A549 (cell line): ENCODE results near the gene PLEKHH1. TPM values are rescaled to one million over a fixed set of nuclear protein-coding genes. Genes with fewer than 3 reads are reported as not detected.
A peak's percentile ranks its signal among the peaks of the same experiment; 100 is the strongest.

Experiments
- ATAC-seq, 2 experiments: fragments of 200-7000 bp in 1 of 2; fragments of >200 bp in 1 of 2; cut with Nextera tagmentation in 1 of 2; cut with Tn5 transposase in 1 of 2; 3 replicates each; pipeline versions ENCODE4 v1.8.0 to v1.9.1; 2018 to 2020; ENCODE audit warnings: mild to moderate bottlenecking in 1 of 2, moderate library complexity in 1 of 2
- CTCF ChIA-PET: fragments of 300-600 bp; sonication (Branson Sonifier 250); formaldehyde crosslinking; extraction: SDS; loops from one replicate; lab custom pipeline; 2021; ENCODE audit warnings: antibody characterized with exemption, inconsistent platforms; lab: Yijun Ruan, JAX
- POLR2A ChIA-PET: fragments of 350-600 bp; formaldehyde crosslinking; extraction: SDS; loops from one replicate; lab custom pipeline; 2021; ENCODE audit warnings: antibody characterized with exemption, inconsistent platforms; lab: Yijun Ruan, JAX
- DNase-seq, 2 experiments: peaks; one replicate each; pipeline versions ENCODE4 v3.0.0 to v3.0.0-alpha.2; 2011 to 2016; ENCODE audit warnings: low read depth in 1 of 2, low spot score in 1 of 2
- FAIRE-seq: peaks from 2 replicates; lab custom pipeline; 2011; peaks lifted over from hg19 to GRCh38; lab: Jason Lieb, UNC
- H3K27ac ChIP-seq, 2 experiments: fragments of >200 bp; sonication (Bioruptor Twin); formaldehyde crosslinking; 3 replicates each; pipeline ENCODE4 v1.5.1; 2016 to 2017
- H3K4me1 ChIP-seq: fragments of >200 bp; sonication (Bioruptor Twin); formaldehyde crosslinking; 3 replicates; pipeline ENCODE4 v1.6.1; 2016
- H3K4me2 ChIP-seq: fragments of >200 bp; sonication (Bioruptor Twin); formaldehyde crosslinking; 3 replicates; pipeline ENCODE4 v1.6.1; 2016
- H3K4me3 ChIP-seq: fragments of >200 bp; sonication (Bioruptor Twin); formaldehyde crosslinking; 3 replicates; pipeline ENCODE4 v1.5.1; 2016
- H3K9me3 ChIP-seq: fragments of >200 bp; sonication (Bioruptor Twin); formaldehyde crosslinking; 3 replicates; pipeline ENCODE4 v1.6.1; 2016
- BHLHE40 ChIP-seq: IDR thresholded peaks from 2 replicates; pipeline ENCODE4 v1.6.1; 2012; ENCODE audit warnings: low read depth, low read length, inconsistent platforms
- CBX8 ChIP-seq: fragments of 200-600 bp; sonication (generic); IDR thresholded peaks from 2 replicates; pipeline ENCODE4 v1.6.1; 2016
- CHD2 ChIP-seq: fragments of 150-350 bp; IDR thresholded peaks from 2 replicates; pipeline ENCODE4 v1.6.1; 2014; ENCODE audit warnings: low read length; ENCODE audit not compliant: partially characterized antibody
- CHD4 ChIP-seq: fragments of 200-600 bp; sonication (generic); IDR thresholded peaks from 2 replicates; pipeline ENCODE4 v1.6.1; 2016; ENCODE audit warnings: antibody characterized with exemption, mild to moderate bottlenecking, borderline replicate concordance
- EHF ChIP-seq: fragments of 250-450 bp; sonication (Bioruptor Pico); IDR thresholded peaks from 2 replicates; pipeline ENCODE4 v1.5.0; 2020; ENCODE audit warnings: mild to moderate bottlenecking
- ESRRA ChIP-seq: fragments of 150-350 bp; IDR thresholded peaks from 2 replicates; pipeline ENCODE4 v1.6.1; 2014; ENCODE audit warnings: mild to moderate bottlenecking, low read length, borderline replicate concordance
- FOSL2 ChIP-seq, 2 experiments: fragments of 450-650 bp in 1 of 2; fragments of >200 bp in 1 of 2; sonication (Bioruptor Twin) in 1 of 2; formaldehyde crosslinking; IDR thresholded peaks; 2 replicates each; pipeline versions ENCODE4 v1.5.0 to v1.6.1; 2016 to 2020; ENCODE audit warnings: mild to moderate bottlenecking in 1 of 2, moderate library complexity in 1 of 2
- HOXA7 ChIP-seq: fragments of 250-450 bp; sonication (Bioruptor Pico); IDR thresholded peaks from 2 replicates; pipeline ENCODE4 v1.5.0; 2020; ENCODE audit warnings: mild to moderate bottlenecking, moderate library complexity
- HOXB13 ChIP-seq: fragments of 250-450 bp; sonication (Bioruptor Pico); IDR thresholded peaks from 2 replicates; pipeline ENCODE4 v1.5.0; 2020; ENCODE audit warnings: low read depth, mild to moderate bottlenecking, moderate library complexity
- MAZ ChIP-seq: fragments of 150-350 bp; IDR thresholded peaks from 2 replicates; pipeline ENCODE4 v1.6.1; 2014; ENCODE audit warnings: antibody characterized with exemption, low read depth, low read length, borderline replicate concordance
- MYC ChIP-seq: IDR thresholded peaks from 2 replicates; pipeline ENCODE4 v1.6.1; 2012; ENCODE audit warnings: mild to moderate bottlenecking, inconsistent platforms, low read length, improper control_type of control experiment, borderline replicate concordance
- NPAS2 ChIP-seq: fragments of 250-450 bp; sonication (Bioruptor Pico); IDR thresholded peaks from 2 replicates; pipeline ENCODE4 v1.8.0; 2022; ENCODE audit warnings: mild to moderate bottlenecking, moderate library complexity, borderline replicate concordance
- NR3C1 ChIP-seq: fragments of >200 bp; sonication (Bioruptor Twin); formaldehyde crosslinking; IDR thresholded peaks from 3 replicates; pipeline ENCODE4 v1.6.1; 2017
- RAD21 ChIP-seq, 2 experiments: fragments of >200 bp in 1 of 2; sonication (Bioruptor Twin) in 1 of 2; formaldehyde crosslinking in 1 of 2; IDR thresholded peaks in 1 of 2; conservative IDR thresholded peaks in 1 of 2; 2 replicates in 1 of 2; 3 replicates in 1 of 2; pipeline ENCODE4 v1.6.1; 2012 to 2018; ENCODE audit warnings: inconsistent platforms in 1 of 2
- RCOR1 ChIP-seq: fragments of 150-350 bp; IDR thresholded peaks from 2 replicates; pipeline ENCODE4 v1.6.1; 2014; ENCODE audit warnings: antibody characterized with exemption, low read length, low read depth
- SMC3 ChIP-seq: fragments of >200 bp; sonication (Bioruptor Twin); formaldehyde crosslinking; IDR thresholded peaks from 3 replicates; pipeline ENCODE4 v1.6.1; 2018; ENCODE audit warnings: inconsistent platforms
- ZC3H11A ChIP-seq: fragments of 450-650 bp; IDR thresholded peaks from 2 replicates; pipeline ENCODE4 v1.6.1; 2014; ENCODE audit warnings: antibody characterized with exemption, mild to moderate bottlenecking
- ZFP36 ChIP-seq: fragments of 450-650 bp; IDR thresholded peaks from 2 replicates; pipeline ENCODE4 v1.6.1; 2014; ENCODE audit warnings: borderline replicate concordance; ENCODE audit not compliant: partially characterized antibody
- WGBS: methylation state at CpG from one replicate; pipeline ENCODE4 v1.1.6; 2017; ENCODE audit errors: missing lambda C conversion rate; 5-methylcytosine and 5-hydroxymethylcytosine counted together
- polyA plus RNA-seq, 4 experiments: library from polyadenylated mRNA; depleted of rRNA in 3 of 4; stranded (reverse); fragments of >200 nt; fragmentation: RNase III in 1 of 4; extraction: RNeasy Plus Mini Kit Qiagen cat#74134 plus additional on column Dnase treatment in 1 of 4; gene quantifications; 2 replicates in 3 of 4; 3 replicates in 1 of 4; pipeline ENCODE4 v1.2.3, GENCODE V29; 2011 to 2017
- TF ChIP-seq, protein P1 (sequence below): fragments of >200 bp; sonication (Bioruptor Twin); formaldehyde crosslinking; IDR thresholded peaks from 2 replicates; pipeline ENCODE4 v1.6.1; 2016
- TF ChIP-seq, protein P2 (sequence below): fragments of 150-350 bp; IDR thresholded peaks from 2 replicates; pipeline ENCODE4 v1.6.1; 2014; ENCODE audit warnings: low read depth, mild to moderate bottlenecking, low read length
- TF ChIP-seq, protein P3 (sequence below): fragments of >200 bp; sonication (Bioruptor Twin); formaldehyde crosslinking; IDR thresholded peaks from 3 replicates; pipeline ENCODE4 v1.5.1; 2016

The PLEKHH1 gene
- polyA plus RNA-seq, 2 of the 4 experiments (the other 2 are of a cell fraction), result 3.5 to 5.1 TPM

DNA sequence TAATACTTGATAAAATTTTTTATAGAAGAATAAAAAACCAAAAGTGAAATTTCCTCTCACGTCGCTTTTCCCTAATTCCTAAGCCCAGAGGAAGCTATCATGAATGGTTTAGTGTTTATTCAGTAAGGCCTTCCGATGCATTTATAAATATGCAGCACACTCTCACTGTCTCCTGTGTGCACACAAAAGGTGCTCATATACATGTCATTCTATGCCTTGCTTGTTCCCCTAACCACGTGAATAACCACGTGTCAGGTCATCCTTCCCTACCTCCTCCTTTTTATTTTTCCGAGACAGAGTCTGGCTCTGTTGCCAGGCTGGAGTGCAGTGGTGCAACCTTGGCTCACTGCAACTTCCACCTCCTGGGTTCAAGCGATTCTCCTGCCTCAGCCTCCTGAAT is 37.4 kb downstream of the PLEKHH1 start:
- no peak for DNase-seq
- POLR2A ChIA-PET, result interaction anchor here (1.3 kb wide), 1 partner anchor 43 kb away, joined by 6 read pairs; no protein-coding TSS in a partner anchor
- ATAC-seq, result no peak
- H3K9me3 ChIP-seq, result no peaks in the 10 kb centered on the region
- TF ChIP-seq CBX8 (no peak), ESRRA (no peak), NR3C1 (no peak), HOXB13 (no peak), MYC (no peak), RCOR1 (no peak), HOXA7 (CRISPR knock-in tag) (no peak), FOSL2 (IDR thresholded peaks at IDR 0.05) (no peak), FOSL2 (CRISPR knock-in tag; IDR thresholded peaks at IDR 0.05) (no peak), RAD21 (conservative IDR thresholded peaks at IDR 0.05 in 1 of 2, IDR thresholded peaks at IDR 0.05 in 1 of 2) (no peak), EHF (no peak), ZC3H11A (no peak)
- TF ChIP-seq, protein P1, sequence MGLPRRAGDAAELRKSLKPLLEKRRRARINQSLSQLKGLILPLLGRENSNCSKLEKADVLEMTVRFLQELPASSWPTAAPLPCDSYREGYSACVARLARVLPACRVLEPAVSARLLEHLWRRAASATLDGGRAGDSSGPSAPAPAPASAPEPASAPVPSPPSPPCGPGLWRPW, result no peak
- TF ChIP-seq, protein P2, sequence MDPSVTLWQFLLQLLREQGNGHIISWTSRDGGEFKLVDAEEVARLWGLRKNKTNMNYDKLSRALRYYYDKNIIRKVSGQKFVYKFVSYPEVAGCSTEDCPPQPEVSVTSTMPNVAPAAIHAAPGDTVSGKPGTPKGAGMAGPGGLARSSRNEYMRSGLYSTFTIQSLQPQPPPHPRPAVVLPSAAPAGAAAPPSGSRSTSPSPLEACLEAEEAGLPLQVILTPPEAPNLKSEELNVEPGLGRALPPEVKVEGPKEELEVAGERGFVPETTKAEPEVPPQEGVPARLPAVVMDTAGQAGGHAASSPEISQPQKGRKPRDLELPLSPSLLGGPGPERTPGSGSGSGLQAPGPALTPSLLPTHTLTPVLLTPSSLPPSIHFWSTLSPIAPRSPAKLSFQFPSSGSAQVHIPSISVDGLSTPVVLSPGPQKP, result no peak
- TF ChIP-seq, all 56 proteins: peak for 0
- no peak overlapping the region for H3K4me2 ChIP-seq
- no peak overlapping the region for H3K4me3 ChIP-seq
- H3K4me1 ChIP-seq, result no peaks in the 10 kb centered on the region
- FAIRE-seq, result no peak
- WGBS, result 87% methylated on average over 7 of the region's 7 CpGs
- CTCF ChIA-PET, result interaction anchor here (0.6 to 31.9 kb wide), 21 partner anchors 11 to 1423 kb away, joined by 3 to 517 read pairs (median 9); partner anchors contain the start of gene PLEKHH1
- H3K27ac ChIP-seq, result no peak overlapping the region

DNA sequence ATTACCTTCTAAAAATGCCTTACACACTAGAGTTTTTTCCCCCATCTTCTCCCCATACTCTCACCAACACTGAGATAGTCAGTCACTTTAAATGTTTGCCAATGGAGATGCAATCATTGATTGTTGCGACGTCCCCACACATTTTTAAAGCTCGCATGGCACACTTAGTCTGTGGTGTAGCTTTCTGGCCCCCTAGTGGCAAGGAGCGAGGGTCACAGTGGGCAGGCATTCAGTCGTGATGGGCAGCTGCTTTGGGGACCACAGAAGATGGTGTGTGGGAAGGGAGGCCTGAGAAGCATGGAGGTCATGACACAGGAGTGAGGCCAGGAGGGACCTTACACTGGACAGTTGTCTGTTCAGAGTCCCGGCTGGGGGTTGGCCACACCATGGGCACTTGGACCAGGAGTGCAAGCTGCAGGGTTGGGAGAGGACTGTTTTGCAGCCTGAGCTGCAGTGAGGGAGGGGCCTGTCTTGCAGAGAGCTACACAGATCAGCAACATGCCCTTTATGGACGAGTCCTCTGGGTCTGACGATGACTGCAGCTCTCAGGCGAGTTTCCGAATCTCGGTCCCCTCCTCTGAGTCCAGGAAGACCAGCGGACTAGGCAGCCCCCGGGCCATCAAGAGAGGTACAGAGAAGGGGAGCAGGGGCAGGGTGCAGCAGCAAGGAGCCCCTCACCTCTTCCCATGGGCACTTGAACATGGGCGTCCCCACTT is 38.3 kb downstream of the PLEKHH1 start:
- WGBS, result 14% methylated on average over 9 of the region's 14 CpGs

DNA sequence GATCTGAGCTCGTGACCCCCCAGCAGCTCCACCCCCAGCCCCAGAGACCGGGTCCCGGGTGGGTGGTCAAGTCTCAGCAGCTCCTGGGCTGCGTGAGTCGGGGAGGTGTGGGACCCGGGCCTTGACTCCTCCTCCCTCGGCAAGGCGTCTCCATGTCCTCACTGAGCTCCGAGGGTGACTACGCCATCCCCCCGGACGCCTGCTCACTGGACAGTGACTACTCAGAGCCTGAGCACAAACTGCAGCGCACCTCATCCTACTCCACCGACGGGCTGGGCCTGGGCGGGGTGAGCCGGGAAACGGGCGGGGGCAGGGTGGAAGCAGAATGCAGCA is 38.9 kb downstream of the PLEKHH1 start:
- H3K27ac ChIP-seq, result no peak overlapping the region
- DNase-seq, result no peak
- 84% methylated on average over 8 of the region's 19 CpGs for WGBS
- H3K9me3 ChIP-seq, result no peaks in the 10 kb centered on the region
- no peak overlapping the region for H3K4me3 ChIP-seq
- POLR2A ChIA-PET, result no interaction called here
- no peaks in the 10 kb centered on the region for H3K4me1 ChIP-seq
- CTCF ChIA-PET, result interaction anchor here (0.6 to 31.9 kb wide), 45 partner anchors 10 to 1212 kb away, joined by 3 to 517 read pairs (median 4); partner anchors contain the start of gene PLEKHH1
- H3K4me2 ChIP-seq, result no peak overlapping the region
- no peak for ATAC-seq
- FAIRE-seq, result no peak
- TF ChIP-seq, protein P3, sequence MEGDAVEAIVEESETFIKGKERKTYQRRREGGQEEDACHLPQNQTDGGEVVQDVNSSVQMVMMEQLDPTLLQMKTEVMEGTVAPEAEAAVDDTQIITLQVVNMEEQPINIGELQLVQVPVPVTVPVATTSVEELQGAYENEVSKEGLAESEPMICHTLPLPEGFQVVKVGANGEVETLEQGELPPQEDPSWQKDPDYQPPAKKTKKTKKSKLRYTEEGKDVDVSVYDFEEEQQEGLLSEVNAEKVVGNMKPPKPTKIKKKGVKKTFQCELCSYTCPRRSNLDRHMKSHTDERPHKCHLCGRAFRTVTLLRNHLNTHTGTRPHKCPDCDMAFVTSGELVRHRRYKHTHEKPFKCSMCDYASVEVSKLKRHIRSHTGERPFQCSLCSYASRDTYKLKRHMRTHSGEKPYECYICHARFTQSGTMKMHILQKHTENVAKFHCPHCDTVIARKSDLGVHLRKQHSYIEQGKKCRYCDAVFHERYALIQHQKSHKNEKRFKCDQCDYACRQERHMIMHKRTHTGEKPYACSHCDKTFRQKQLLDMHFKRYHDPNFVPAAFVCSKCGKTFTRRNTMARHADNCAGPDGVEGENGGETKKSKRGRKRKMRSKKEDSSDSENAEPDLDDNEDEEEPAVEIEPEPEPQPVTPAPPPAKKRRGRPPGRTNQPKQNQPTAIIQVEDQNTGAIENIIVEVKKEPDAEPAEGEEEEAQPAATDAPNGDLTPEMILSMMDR, result no peak
- TF ChIP-seq NPAS2 (CRISPR knock-in tag), result no peak
- no peak for TF ChIP-seq CHD2
- TF ChIP-seq ZFP36, result no peak
- TF ChIP-seq CHD4, result no peak
- no peak for TF ChIP-seq MAZ
- TF ChIP-seq, protein P2, result no peak

More for the DNA sequence above, 38.3 kb downstream of the PLEKHH1 start:
- peak; percentile 55 to 67 for DNase-seq
- H3K27ac ChIP-seq, result no peak overlapping the region
- TF ChIP-seq BHLHE40 (no peak), SMC3 (peak; percentile 84), RAD21 (conservative IDR thresholded peaks at IDR 0.05 in 1 of 2, IDR thresholded peaks at IDR 0.05 in 1 of 2) (peak; percentile 74 to 86), MYC (no peak)
- TF ChIP-seq, protein P3, result peak; percentile 80
- no peak overlapping the region for H3K4me2 ChIP-seq
- H3K4me1 ChIP-seq, result no peaks in the 10 kb centered on the region
- FAIRE-seq, result no peak
- H3K4me3 ChIP-seq, result no peak overlapping the region
- ChIA-PET CTCF (interaction anchor here (0.6 to 31.9 kb wide), 50 partner anchors 10 to 1212 kb away, joined by 3 to 517 read pairs (median 4); partner anchors contain the start of gene PLEKHH1), POLR2A (interaction anchor here (1.0 to 1.3 kb wide), 3 partner anchors 28 to 144 kb away, joined by 3 to 6 read pairs (median 3); partner anchors contain the start of gene PIGH)
- ATAC-seq, result peak; percentile 92 to 98
- H3K9me3 ChIP-seq, result no peaks in the 10 kb centered on the region
